ENCODE results near the gene ADCY9. TPM values are rescaled to one million over a fixed set of nuclear protein-coding genes. Genes with fewer than 3 reads are reported as not detected.

ADCY9 gene
- total RNA-seq, 1 experiment from 2014 or later: 4.7 TPM

GRCh38 chr16:4016658-4017057, 99.6 kb downstream of the ADCY9 start:
- H4K91ac ChIP-seq (ENCODE audit: insufficient read length, low read depth, low read length): no peak overlapping the region
- no peak overlapping the region for H4K8ac ChIP-seq (replicated peaks; ENCODE audit: insufficient read length, low read depth, low read length)
- no peak overlapping the region for H3K56ac ChIP-seq (ENCODE audit: insufficient read length, low read depth, low read length)
- H2BK5ac ChIP-seq (ENCODE audit: insufficient read length, low read length): no peak overlapping the region
- Mint-ChIP-seq H3K27me3 (ENCODE audit: low read depth) (0 out of 2 replicates have a peak, but pooled peaks cover 2% of the 10 kb centered on the region), H3K36me3 (ENCODE audit: insufficient read depth in 1 of 3, low read depth in 3 of 3) (no peaks in the 10 kb centered on the region), H3K9me3 (no peaks in the 10 kb centered on the region), H3K4me1 (peaks cover 32 to 34% of the 10 kb centered on the region in 2 experiments), H3K27ac (no peak overlapping the region), H3K4me3 (no peak overlapping the region)
- TF ChIP-seq CTCF (conservative IDR thresholded peaks at IDR 0.05): no peak
- H2BK15ac ChIP-seq (ENCODE audit: low read depth, low read length): no peak overlapping the region
- no CpG with 5 or more reads among the region's 4 CpGs for WGBS (ENCODE audit: extremely low coverage, insufficient read length, low lambda C conversion rate)
- H3K4me2 ChIP-seq (ENCODE audit: insufficient read depth, insufficient read length, low read length): no peak overlapping the region
- no peaks in the 10 kb centered on the region for H3K9me3 ChIP-seq (ENCODE audit: control insufficient read depth, low read depth, low read length)
- H3K9ac ChIP-seq (ENCODE audit: extremely low read depth, insufficient read length, low read length): no peak overlapping the region
- no peak overlapping the region for H3T11ph ChIP-seq (ENCODE audit: low read length)
- no peak overlapping the region for H2AK5ac ChIP-seq (ENCODE audit: insufficient read length, low read length)
- H3K4ac ChIP-seq (ENCODE audit: low read depth, low read length): no peak overlapping the region
- H2AFZ ChIP-seq (ENCODE audit: low read length): no peak overlapping the region
- no peak overlapping the region for H3K23ac ChIP-seq (ENCODE audit: insufficient read length, low read depth, low read length)
- H3K27ac ChIP-seq (ENCODE audit: insufficient read length, low read depth, low read length): no peak overlapping the region
- no peaks in the 10 kb centered on the region for H4K20me1 ChIP-seq (ENCODE audit: control insufficient read depth, insufficient read depth, insufficient read length)
- no peak overlapping the region for H3K18ac ChIP-seq (ENCODE audit: insufficient read length, low read depth, low read length)
- no peak overlapping the region for H4K5ac ChIP-seq (ENCODE audit: insufficient read length, low read depth, low read length)
- no peak overlapping the region for H3K14ac ChIP-seq (ENCODE audit: insufficient read depth, low read length)
- H2BK12ac ChIP-seq (ENCODE audit: insufficient read length, low read depth, low read length): no peak overlapping the region
- no peaks in the 10 kb centered on the region for H3K23me2 ChIP-seq (ENCODE audit: insufficient read length, low read depth, low read length, poor library complexity, severe bottlenecking)
- no peak overlapping the region for H2BK20ac ChIP-seq (ENCODE audit: low read depth, low read length, poor library complexity, severe bottlenecking)
- H3K79me2 ChIP-seq (ENCODE audit: insufficient read depth, low read length): no peaks in the 10 kb centered on the region
- no peaks in the 10 kb centered on the region for H3K79me1 ChIP-seq (ENCODE audit: insufficient read depth, low read depth, low read length, poor library complexity, severe bottlenecking)
- H3K27me3 ChIP-seq (ENCODE audit: insufficient read depth, low read length): no peaks in the 10 kb centered on the region
- DNase-seq: no peak
- H2BK120ac ChIP-seq (ENCODE audit: low read depth, low read length, poor library complexity, severe bottlenecking): no peak overlapping the region
- H3K4me1 ChIP-seq (ENCODE audit: insufficient read depth, low read length): peaks cover 7% of the 10 kb centered on the region; the same call in 1 of the 2 replicates

Measured in H9 (cell line).